ENCODE data around the gene SKI. TPM values are rescaled to one million over a fixed set of nuclear protein-coding genes. Genes with fewer than 3 reads are reported as not detected.

The SKI gene
- polyA plus RNA-seq, 1 donor from 2014 or later: 0.78 TPM

DNA sequence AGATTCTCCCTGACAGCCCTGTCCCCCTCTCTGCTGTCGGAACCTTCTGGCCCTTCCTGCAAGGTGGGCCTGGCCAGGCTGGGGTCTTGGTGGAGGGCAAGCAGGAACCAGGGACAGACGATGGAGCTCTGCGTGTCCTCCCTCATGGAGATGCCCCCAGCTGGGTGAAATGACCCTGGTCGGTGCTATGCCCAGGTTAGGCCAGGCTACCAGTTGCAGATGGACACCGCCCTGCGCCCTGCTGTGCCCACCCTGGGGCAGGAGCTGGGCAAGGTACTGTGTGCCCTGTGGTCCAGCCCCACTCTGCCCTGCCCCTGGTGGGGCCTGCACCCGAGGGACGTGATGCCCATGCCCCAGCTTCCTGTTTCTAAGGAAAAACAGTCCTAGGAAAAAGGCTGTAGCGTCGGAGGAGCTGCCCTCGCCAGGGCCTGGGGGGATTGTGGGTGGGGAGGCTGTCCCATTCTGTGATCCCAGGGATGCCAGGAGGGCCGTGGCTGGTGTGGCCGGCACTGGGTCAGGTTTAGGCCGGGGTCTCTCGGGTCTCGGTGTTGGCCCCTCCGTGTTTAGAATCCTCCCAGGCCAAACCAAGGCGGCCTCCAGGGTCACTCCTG, 85.6 kb downstream of the SKI start:
- H3K27ac Mint-ChIP-seq: peak overlapping the region; percentile 31 to 94 (median 92)
- H3K27me3 Mint-ChIP-seq: no peaks in the 10 kb centered on the region
- H3K36me3 Mint-ChIP-seq: peaks cover 1% of the 10 kb centered on the region
- H3K4me3 Mint-ChIP-seq: peak overlapping the region; percentile 38 to 78 (median 68)
- peaks cover 0 to 10% (median 3%) of the 10 kb centered on the region in 3 donors for H3K4me1 Mint-ChIP-seq
- H3K9me3 Mint-ChIP-seq: no peaks in the 10 kb centered on the region

GRCh38 chr1:2314273-2314802, 86.2 kb downstream of the SKI start:
- no peak overlapping the region for H3K4me3 Mint-ChIP-seq
- no peak overlapping the region for H3K27ac Mint-ChIP-seq
- peaks cover 0 to 10% (median 3%) of the 10 kb centered on the region in 3 donors for H3K4me1 Mint-ChIP-seq
- no peaks in the 10 kb centered on the region for H3K9me3 Mint-ChIP-seq
- peaks cover 1% of the 10 kb centered on the region for H3K36me3 Mint-ChIP-seq
- H3K27me3 Mint-ChIP-seq: no peaks in the 10 kb centered on the region

DNA sequence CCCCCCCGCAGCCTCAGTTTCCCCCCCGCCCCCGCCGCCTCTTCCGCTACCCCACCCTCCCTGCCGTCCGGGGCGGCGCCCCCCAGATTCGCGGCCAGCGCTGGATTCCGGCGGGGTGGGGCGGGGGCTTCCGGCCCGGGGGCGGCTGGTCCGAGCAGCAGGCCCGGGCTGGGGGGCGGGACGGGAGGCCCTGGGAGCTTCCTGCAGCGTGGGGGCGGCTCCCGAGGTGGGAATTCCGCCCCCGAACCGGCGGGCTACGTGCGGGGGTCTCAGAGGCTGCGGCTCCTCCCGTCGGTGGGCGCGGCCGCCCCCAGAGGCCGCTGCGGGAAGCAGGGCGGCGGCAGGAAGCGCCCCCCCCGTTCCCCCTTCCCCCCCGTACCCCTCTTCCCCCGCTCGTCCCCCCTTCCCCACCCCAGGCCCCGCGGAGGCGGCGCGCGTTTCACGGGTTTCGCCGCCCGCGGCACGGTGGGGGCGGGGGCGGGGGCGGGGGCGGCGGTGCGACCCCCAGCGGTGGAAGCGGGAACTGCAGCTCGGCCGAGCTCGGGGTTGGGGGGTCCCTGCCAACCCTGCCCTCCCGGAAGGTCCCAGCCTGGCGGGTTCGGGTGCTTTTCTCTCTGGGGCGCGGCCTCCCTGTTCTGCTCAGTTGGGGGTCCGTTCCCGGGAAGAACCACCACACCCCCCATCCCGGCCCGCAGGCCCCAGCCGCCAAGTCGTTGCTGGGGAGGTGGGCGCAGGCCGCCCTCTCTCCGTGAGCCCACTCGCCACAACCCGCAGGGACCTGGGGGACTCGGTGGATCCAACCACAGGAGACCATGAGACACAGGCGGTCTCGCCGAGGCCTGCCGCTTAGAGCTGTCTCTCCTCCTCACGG, 86.9 kb downstream of the SKI start:
- Mint-ChIP-seq H3K4me3 (peak overlapping the region; percentile 38 to 68 (median 63)), H3K36me3 (peaks cover 1% of the 10 kb centered on the region), H3K27me3 (no peaks in the 10 kb centered on the region), H3K4me1 (peaks cover 0 to 10% (median under 1%) of the 10 kb centered on the region in 3 donors), H3K9me3 (no peaks in the 10 kb centered on the region), H3K27ac (peak overlapping the region in 1 of 3 donors; percentile 39)

GRCh38 chr1:2315674-2316450, 87.7 kb downstream of the SKI start:
- H3K36me3 Mint-ChIP-seq: peaks cover 1% of the 10 kb centered on the region
- H3K27me3 Mint-ChIP-seq: no peaks in the 10 kb centered on the region
- H3K27ac Mint-ChIP-seq: peak overlapping the region in 2 of 3 donors; percentile 39 to 78
- H3K9me3 Mint-ChIP-seq: no peaks in the 10 kb centered on the region
- H3K4me1 Mint-ChIP-seq: peaks cover 0 to 10% (median 0%) of the 10 kb centered on the region in 3 donors
- H3K4me3 Mint-ChIP-seq: peak overlapping the region; percentile 38 to 68 (median 63)

GRCh38 chr1:2316451-2316961, 88.4 kb downstream of the SKI start:
- Mint-ChIP-seq H3K4me1 (peaks cover 0 to 10% (median 0%) of the 10 kb centered on the region in 3 donors), H3K27ac (peak overlapping the region in 1 of 3 donors; percentile 78), H3K36me3 (peaks cover 1% of the 10 kb centered on the region), H3K4me3 (no peak overlapping the region), H3K27me3 (no peaks in the 10 kb centered on the region), H3K9me3 (no peaks in the 10 kb centered on the region)

DNA sequence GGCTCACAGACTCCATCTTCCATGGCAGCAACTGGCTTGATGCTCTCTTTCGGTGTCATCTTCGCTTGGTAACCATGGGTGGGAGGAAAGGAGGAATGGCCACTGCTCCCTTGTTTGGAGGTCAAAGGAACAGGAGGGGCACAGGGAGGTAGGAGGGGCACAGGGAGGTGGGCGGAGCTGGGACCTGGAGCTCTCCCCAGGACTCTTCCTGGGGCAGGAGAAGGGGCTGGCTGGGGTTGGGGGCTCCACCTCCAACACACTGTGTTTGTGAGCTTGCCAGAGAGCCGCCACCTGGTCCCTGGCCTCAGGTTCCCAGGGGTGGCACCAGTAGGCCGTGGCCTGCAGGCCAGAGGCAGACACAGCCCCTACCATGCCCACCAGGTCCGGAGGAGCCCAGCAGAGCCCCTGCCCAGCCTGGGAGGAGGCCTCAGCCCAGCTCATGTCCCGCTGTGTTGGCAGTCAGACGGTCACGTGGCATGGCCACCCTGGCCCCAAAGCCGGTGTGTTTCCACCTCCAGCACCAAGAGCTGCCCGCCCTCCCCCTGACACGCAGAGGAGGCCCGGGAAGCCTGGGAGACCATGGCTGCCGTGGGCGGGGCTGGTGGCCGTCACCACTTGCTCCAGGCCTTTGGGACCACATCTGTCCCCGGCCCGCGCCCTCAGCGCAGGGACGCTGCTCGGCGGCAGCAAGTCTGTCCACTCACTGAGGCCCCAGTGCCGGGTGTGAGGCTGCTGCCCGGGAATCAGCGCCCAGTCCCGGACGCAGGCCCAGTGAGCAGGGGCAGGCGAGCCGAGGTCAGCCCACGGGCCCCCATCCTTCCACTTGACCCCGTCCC, 89.3 kb downstream of the SKI start:
- H3K4me3 Mint-ChIP-seq: no peak overlapping the region
- H3K27me3 Mint-ChIP-seq: no peaks in the 10 kb centered on the region
- peaks cover 0 to 4% (median 0%) of the 10 kb centered on the region in 3 donors for H3K4me1 Mint-ChIP-seq
- H3K36me3 Mint-ChIP-seq: peaks cover 1% of the 10 kb centered on the region
- H3K9me3 Mint-ChIP-seq: no peaks in the 10 kb centered on the region
- H3K27ac Mint-ChIP-seq: peak overlapping the region in 1 of 3 donors; percentile 36

GRCh38 chr1:2318314-2319278, 90.5 kb downstream of the SKI start:
- Mint-ChIP-seq H3K27ac (peak overlapping the region in 1 of 3 donors; percentile 35), H3K36me3 (peaks cover 1% of the 10 kb centered on the region), H3K4me1 (peaks cover 0 to 1% (median 0%) of the 10 kb centered on the region in 3 donors), H3K9me3 (no peaks in the 10 kb centered on the region), H3K27me3 (no peaks in the 10 kb centered on the region), H3K4me3 (peak overlapping the region in 2 of 4 donors; percentile 52 to 72)

DNA sequence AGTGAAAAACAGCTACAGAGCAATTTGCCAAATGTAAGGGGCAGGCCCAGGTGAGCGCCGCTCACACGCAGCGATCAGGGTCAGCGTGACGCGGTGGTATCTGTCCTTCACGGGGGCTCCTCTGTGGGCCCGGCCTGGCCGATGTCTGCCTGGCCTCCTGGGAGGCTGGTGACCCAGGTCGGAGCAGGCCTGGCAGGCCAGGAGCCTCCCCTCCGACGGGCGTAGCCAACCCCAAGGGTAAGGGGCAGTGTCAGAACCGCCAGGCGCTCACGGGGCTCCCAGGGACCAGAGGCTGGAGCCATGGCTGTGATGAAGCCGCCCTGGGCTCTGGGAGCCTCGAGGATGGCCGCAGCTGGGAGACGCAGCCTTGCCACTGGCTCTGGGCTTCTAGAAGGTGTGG, 91.2 kb downstream of the SKI start:
- Mint-ChIP-seq H3K4me1 (no peaks in the 10 kb centered on the region), H3K27ac (peak overlapping the region in 1 of 3 donors; percentile 35), H3K4me3 (peak overlapping the region in 1 of 4 donors; percentile 52), H3K9me3 (no peaks in the 10 kb centered on the region), H3K36me3 (peaks cover 1% of the 10 kb centered on the region), H3K27me3 (no peaks in the 10 kb centered on the region)

- H3K9me3 Mint-ChIP-seq: no peaks in the 10 kb centered on the region
- H3K4me1 Mint-ChIP-seq: no peaks in the 10 kb centered on the region
- H3K27ac Mint-ChIP-seq: no peak overlapping the region
- no peak overlapping the region for H3K4me3 Mint-ChIP-seq
- H3K36me3 Mint-ChIP-seq: peaks cover 1% of the 10 kb centered on the region
- no peaks in the 10 kb centered on the region for H3K27me3 Mint-ChIP-seq
Observed at GRCh38 chr1:2320006-2320405, 91.9 kb downstream of the SKI start.

DNA sequence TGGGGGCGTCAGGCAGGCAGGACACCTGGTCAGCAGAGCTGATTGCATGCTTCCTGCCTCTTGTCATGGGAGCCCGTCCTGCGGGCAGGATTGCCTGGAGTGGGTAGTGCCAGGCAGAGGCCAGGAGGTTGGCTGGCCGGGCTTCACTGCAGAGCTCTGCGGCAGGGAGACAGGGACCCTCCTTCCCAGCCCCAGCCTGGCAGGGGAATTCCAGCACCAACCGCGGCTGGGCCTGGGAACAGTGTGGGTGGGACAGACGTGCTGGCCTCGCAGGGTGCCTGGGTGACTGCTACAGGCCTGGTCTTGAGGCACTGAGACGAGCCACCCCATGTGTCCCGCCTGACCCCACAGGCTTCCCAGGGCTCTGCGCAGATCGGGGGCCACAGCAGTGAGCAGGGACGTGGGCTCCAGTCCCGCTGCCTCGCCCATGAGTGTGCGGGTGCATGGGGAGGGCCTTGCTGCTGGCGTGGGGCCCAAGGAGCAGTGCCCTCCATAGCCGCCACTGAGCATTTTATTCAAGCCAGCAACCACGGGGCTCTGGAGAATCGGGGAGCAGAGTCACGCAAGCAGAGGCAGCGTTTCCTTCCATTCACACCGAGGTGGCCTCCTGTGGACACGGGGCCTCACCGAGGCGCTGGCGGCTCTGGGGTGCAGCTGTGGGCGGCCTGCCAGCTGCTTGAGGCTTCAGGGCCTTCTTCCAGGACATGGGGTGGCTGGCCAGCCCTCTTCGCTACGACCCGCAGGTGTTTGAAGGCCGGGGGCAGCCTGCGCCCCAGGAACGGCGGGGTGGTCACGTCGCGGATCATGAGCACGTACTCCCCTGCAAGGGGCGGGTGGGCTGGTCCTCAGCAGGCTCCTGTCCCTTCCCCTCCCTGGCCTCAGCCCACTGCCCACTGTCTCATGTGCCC, 92.9 kb downstream of the SKI start:
- Mint-ChIP-seq H3K36me3 (peaks cover 1% of the 10 kb centered on the region), H3K4me1 (no peaks in the 10 kb centered on the region), H3K9me3 (no peaks in the 10 kb centered on the region), H3K27me3 (no peaks in the 10 kb centered on the region), H3K4me3 (no peak overlapping the region), H3K27ac (no peak overlapping the region)

DNA sequence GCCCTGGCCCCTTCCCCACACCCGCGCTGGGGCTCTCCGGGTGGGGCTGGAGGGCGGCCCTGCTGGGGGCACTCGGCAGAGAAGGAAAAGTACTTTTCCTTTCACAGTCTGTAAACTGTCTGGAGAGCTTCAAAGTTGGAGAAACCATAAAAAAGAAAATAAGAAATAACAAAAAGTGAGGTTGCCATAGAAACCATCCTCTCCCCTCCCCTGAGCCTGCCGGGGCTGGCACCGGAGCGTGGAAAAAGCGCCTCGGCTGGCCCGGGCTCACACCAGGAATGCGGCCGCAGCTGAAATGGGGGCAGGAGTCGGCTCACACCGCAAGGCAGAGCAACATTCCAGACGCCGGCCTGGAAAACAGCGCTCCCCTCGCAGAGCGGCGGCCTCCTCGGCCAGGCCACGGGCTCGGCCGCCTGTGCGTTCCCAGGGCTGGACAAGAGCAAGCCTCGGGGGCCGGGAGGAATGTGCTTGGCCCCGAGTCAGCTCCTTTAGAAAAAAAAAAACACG, 94.0 kb downstream of the SKI start:
- H3K36me3 Mint-ChIP-seq: no peaks in the 10 kb centered on the region
- no peaks in the 10 kb centered on the region for H3K27me3 Mint-ChIP-seq
- no peaks in the 10 kb centered on the region for H3K9me3 Mint-ChIP-seq
- no peak overlapping the region for H3K27ac Mint-ChIP-seq
- no peak overlapping the region for H3K4me3 Mint-ChIP-seq
- no peaks in the 10 kb centered on the region for H3K4me1 Mint-ChIP-seq

DNA sequence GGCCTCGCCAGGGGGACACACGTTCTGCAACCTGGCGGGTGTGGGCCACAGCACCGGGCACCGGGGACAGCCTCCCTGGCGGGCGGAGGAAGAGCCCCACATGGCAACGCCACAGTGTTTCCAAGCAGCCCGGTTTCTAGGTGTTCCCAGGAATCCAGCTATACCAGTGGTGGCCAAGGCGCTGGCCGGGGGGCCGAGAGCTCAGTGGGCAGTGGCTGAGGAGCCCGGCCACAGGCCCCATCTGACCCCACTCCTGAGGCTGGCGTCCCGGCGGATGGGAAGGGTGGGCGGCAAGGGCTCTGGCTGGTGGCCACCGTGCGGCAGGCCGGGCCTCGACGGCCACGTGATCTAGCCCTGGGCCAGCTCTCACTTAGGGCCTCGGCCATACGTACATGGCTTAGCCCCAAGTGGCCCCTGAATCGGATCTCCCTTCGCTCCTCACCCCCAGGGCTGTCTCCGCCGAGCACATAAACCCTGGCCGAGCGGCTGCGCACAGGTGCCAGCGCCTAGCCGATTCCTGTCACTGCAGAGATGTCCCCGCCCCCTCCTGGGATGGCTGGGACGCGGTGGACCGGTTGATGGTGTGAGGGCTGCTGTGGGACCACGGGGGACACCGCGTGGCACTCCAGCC, 94.6 kb downstream of the SKI start:
- Mint-ChIP-seq H3K4me3 (no peak overlapping the region), H3K27ac (no peak overlapping the region), H3K36me3 (no peaks in the 10 kb centered on the region), H3K27me3 (no peaks in the 10 kb centered on the region), H3K9me3 (no peaks in the 10 kb centered on the region), H3K4me1 (no peaks in the 10 kb centered on the region)

Measured in IgD-negative memory B cell (primary cell).